ENCODE results near the gene ZC3H12A. TPM values are rescaled to one million over a fixed set of nuclear protein-coding genes. Genes with fewer than 3 reads are reported as not detected.

The ZC3H12A gene
- total RNA-seq, result 10 to 100 TPM in 1 of 2 donors, 1 to 10 TPM in 1; 3.7 to 15.8 TPM

DNA sequence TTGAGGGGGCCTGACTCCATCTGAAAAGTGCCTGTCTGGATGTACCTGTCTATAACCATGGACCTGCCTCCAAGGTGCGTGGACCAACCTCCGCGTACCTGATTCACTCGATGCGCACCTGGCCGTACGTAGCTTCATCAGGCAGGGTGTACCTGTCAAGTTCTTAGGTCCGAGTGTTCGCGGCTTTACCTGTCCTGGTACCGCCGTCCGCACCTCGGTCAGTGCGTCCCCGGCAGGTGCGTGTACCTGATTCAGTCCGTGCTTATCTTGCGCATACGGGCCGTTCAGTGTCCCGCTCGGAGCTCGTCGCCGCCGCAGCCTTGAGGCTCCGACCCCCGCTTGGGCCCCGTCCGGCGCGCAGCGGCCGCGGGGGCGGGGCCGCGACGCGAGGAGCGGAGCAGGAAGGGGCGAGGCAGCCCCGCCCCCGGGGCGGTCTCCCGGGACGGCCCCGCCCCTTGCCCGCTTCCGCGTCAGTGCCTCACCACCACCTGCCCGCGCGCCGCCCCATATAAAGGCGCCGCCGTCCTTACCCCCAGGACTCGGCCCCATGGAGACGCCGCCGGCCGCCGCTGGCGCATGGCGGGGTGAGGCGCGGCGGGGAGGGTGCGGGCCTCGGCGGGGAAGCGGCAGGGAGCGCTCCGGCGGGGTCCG, at the start of gene ZC3H12A:
Gene ZC3H12A, plus strand, starts transcription at position 535 of the 651 bp plus-strand sequence. CDS start 917 bp downstream, outside the sequence.

GRCh38 chr1:37514350-37515184, 40.2 kb downstream of the ZC3H12A start, which contains the start of gene MEAF6:
Gene MEAF6 (minus strand): TSS chr1:37514766. CDS start chr1:37514746, 20 bp downstream.

Small RNA genes within 50 kb of the gene (small RNA-seq; reads per million reads assigned to genes)
- gene MIR5581, result 0.23 to 0.43 reads per million in 2 donors

Other genes starting within 250 kb of the ZC3H12A start
- 10 to 100 TPM; 45.0 to 54.7 TPM for gene MEAF6, start 40.2 kb downstream of the ZC3H12A start, total RNA-seq
- 1 to 10 TPM; 6.2 to 9.3 TPM for gene SNIP1, start 79.7 kb downstream of the ZC3H12A start, total RNA-seq
- 1 to 10 TPM; 3.4 to 6.0 TPM for gene DNALI1, start 82.4 kb downstream of the ZC3H12A start, total RNA-seq
- gene GNL2, start 121.4 kb downstream of the ZC3H12A start, total RNA-seq, result 10 to 100 TPM; 65.4 to 73.6 TPM
- not detected for gene RSPO1, start 160.3 kb downstream of the ZC3H12A start, total RNA-seq
- 10 to 100 TPM in 1 of 2 donors, 1 to 10 TPM in 1; 9.6 to 24.3 TPM for gene CDCA8, start 217.9 kb downstream of the ZC3H12A start, total RNA-seq

Measured in melanocyte of skin (primary cell).